Ecto neural progenitor cell (in vitro differentiated cells): ENCODE measurements around the gene IL1R2.
"Not testable (repeated sequence)": the region's sequence is repeated elsewhere in the genome, so short reads cannot be mapped to it uniquely, and the experiment has no call there.

ENCODE experiments used
- DNase-seq: peaks from one replicate; pipeline ENCODE4 v3.0.0-alpha.2; 2018; ENCODE audit warnings: low spot score

Gene IL1R2

GRCh38 chr2:102000012-102000411, 8.3 kb downstream of the IL1R2 start:
- no peak for DNase-seq

- no peak for DNase-seq
Measured at GRCh38 chr2:102000813-102001766, 9.3 kb downstream of the IL1R2 start.

GRCh38 chr2:102001767-102002142, 10.0 kb downstream of the IL1R2 start:
- no peak for DNase-seq

DNA sequence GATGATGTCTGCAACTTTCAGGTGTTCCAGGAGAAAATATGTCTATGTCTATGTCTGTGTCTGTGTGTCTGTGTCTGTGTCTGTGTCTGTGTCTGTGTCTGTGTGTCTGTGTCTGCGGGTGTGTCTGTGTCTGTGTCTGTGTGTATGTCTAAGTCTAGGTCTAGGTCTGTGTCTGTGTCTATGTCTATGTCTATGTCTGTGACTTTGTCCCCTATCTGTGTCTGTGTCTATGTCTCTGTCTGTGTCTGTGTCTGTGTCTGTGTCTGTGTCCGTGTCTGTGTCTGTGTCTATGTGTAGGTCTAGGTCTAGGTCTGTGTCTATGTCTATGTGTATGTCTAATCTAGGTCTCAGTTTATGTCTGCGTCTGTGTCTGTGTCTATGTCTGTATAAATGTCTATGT, 10.5 kb downstream of the IL1R2 start:
- DNase-seq: no peak

- DNase-seq: not testable (repeated sequence)
Measured at GRCh38 chr2:102002909-102003308, 11.1 kb downstream of the IL1R2 start.

DNA sequence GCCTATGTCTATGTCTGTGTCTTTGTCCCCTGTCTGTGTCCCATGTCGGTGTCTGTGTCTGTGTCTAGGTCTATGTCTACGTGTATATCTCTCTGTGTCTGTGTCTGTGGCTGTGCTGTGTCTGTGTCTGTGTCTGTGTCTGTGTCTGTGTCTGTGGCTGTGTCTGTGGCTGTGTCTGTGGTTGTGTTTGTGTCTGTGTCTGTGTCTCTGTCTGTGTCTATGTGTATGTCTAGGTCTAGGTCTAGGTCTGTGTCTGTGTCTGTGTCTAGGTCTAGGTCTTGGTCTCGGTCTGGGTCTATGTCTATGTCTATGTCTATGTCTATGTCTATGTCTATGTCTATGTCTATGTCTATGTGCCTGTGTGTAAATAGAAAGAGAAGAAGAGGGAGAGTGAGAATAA, 11.9 kb downstream of the IL1R2 start:
- no peak for DNase-seq

DNA sequence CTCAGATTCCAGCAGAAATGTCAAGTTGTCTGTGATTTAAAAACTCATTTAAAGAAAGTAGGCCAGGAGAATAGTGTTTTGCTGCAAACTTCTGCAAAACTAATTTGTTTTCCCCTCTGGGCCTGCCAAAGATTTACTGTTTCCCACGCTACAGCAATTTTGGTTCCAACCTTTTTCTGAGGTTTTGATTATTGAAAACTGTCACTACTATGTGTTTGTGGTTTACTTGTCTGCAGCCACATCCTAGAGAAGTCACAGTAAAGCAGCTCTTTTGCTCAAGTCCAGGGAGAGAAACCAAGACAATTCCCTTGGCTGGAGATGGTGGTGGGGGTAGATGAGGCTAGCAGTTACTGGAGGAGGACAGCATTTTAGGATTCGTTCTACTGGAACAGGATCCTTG, 12.8 kb downstream of the IL1R2 start:
- no peak for DNase-seq

GRCh38 chr2:102005449-102005848, 13.7 kb downstream of the IL1R2 start:
- DNase-seq: no peak

DNA sequence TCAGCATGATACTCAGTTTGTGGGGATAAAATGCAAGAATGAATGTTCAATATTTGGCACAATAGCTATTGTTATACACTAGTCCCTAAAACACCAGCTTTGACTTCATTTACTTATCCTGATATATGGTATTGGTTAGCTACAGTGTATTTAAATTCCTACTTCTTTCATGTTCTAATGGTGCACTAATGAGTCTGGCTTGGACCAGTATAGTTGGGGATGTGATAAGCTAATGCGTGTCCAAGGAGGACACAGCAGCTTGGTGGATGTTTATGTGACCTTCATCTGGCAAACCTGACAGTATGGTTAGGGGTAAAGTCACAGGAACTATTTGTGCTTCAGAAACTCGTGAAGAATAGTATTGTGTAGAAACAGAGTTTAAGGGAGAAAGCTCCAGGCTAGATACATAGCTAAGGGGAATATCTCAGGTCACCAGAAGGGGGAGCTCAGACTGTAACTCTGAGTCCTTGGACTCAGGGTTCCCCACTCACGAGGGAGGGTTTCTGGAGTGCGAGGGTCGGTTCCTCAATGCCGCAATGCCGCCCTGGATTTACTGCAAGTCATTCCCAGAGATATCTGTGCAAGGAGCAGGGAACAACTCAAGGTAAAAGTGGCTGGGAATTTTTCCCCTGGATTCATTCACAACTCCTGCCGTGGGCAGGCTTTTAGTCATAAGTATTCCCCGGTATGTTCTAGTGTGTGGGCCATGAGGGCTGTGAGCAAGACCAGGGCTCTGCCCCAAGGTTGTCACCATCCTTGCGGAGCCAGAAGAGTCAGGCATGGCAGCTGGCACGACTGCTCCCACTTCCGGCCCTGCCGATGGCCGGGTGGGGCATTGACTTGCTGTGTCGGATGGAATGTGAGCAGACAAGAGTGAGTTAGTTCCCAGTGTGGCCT, 14.5 kb downstream of the IL1R2 start:
- no peak for DNase-seq

- no peak for DNase-seq
Measured at GRCh38 chr2:102006886-102007278, 15.1 kb downstream of the IL1R2 start.

GRCh38 chr2:102008490-102008889, 16.7 kb downstream of the IL1R2 start:
- DNase-seq: no peak

DNA sequence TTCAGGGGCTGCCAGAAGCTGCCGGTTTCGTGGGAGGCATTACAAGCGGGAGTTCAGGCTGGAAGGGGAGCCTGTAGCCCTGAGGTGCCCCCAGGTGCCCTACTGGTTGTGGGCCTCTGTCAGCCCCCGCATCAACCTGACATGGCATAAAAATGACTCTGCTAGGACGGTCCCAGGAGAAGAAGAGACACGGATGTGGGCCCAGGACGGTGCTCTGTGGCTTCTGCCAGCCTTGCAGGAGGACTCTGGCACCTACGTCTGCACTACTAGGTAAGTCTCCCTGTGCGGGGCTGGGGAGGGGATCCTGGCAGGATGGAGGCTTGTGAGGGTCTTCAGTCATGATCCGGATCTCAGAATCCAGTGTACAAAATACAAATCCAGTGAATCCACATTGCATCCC, 17.8 kb downstream of the IL1R2 start:
- no peak for DNase-seq

- no peak for DNase-seq
Measured at GRCh38 chr2:102010902-102011301, 19.1 kb downstream of the IL1R2 start.

- DNase-seq: no peak
Measured at GRCh38 chr2:102012061-102012614, 20.4 kb downstream of the IL1R2 start.

DNA sequence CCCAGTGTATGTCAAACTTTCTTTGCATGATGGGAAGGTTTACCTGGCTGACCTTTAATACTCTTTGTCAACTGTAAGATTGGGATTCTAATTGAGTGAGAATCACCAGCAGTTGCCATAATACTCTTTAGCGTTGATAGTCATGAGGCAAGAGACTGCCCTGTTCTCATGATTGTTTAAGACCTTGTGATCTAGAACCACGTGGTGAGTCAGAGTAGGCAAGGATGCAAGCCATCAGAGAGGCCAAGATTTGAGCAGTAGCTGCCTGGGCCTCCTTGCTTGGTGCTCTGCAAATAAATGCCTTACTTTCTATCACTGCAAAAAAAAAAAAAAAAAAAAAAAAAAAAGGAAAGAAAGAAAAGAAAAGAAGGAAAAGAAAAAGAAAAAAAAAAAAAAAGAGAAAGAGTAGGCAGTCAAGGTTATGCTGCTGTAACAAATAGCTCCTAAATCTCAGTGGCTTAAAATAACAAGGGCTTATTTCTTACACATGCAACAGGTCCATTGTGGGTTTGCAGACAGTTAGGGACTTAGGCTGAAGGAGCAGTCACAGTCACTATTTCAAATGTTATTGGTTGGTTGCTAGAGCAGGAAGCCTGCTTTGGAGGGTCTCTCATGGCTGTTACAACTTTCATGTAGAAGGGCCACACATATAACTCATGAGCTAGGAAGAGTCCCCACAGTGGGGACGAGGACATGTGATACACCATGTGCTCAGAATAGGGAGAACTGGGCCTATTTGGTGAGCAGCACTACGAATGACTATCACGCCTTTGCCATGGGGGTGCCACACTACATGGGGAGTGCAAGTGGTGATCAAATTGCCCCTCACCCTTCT, 21.7 kb downstream of the IL1R2 start:
- DNase-seq: no peak

- DNase-seq: no peak
Measured at GRCh38 chr2:102014041-102014345, 22.2 kb downstream of the IL1R2 start.

DNA sequence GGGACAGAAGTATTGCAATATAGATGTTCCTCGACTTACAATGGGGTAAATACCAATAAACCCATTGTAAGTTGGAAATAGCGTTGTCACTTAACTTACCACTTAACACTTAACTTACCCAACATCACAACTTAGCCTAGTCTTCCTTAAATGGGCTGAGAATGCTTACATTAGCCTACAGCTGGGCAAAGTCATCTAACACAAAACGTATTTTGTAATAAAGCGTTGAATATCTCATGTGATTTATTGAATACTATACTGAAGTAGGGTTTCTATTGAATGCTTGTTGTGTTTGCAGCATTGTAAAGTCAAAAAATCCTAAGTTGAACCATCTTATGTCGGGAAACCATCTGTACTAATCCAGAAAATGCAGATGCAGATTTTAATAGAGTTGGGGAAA, 23.6 kb downstream of the IL1R2 start:
- DNase-seq: no peak

DNA sequence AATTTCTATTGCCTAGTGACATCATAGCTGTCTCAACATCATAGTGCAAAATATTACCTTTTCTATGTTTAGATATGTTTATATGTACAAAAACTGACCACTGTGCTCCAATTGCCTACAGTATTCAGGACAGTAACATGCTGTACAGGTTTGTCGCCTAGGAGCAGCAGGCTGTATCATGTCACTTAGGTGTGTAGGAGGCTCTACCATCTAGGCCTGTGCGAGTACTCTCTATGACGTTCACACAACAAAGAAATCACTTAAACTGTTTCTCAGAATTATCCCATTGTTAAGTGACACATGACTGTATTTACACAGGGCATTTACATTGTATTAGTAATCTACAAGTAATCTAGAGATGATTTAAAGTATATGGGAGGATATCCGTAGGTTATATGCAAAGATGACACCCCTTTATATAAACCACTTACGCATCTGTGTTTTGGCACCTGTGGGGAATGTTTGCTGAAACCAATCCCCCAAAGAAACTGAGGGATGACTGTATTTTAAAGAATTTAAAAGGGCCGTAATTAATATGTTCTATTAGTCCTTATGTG, 24.7 kb downstream of the IL1R2 start:
- DNase-seq: no peak

GRCh38 chr2:102018823-102019445, 27.2 kb downstream of the IL1R2 start:
- no peak for DNase-seq

GRCh38 chr2:102020596-102021170, 28.9 kb downstream of the IL1R2 start:
- DNase-seq: peak; percentile 91

- no peak for DNase-seq
Measured at GRCh38 chr2:102021779-102022178, 30.0 kb downstream of the IL1R2 start.
